Measurements from ENCODE around the gene CDPF1.

GRCh38 chr22:46202897-46203600, 47.0 kb downstream of the CDPF1 start:
- TF ChIP-seq, protein P1, sequence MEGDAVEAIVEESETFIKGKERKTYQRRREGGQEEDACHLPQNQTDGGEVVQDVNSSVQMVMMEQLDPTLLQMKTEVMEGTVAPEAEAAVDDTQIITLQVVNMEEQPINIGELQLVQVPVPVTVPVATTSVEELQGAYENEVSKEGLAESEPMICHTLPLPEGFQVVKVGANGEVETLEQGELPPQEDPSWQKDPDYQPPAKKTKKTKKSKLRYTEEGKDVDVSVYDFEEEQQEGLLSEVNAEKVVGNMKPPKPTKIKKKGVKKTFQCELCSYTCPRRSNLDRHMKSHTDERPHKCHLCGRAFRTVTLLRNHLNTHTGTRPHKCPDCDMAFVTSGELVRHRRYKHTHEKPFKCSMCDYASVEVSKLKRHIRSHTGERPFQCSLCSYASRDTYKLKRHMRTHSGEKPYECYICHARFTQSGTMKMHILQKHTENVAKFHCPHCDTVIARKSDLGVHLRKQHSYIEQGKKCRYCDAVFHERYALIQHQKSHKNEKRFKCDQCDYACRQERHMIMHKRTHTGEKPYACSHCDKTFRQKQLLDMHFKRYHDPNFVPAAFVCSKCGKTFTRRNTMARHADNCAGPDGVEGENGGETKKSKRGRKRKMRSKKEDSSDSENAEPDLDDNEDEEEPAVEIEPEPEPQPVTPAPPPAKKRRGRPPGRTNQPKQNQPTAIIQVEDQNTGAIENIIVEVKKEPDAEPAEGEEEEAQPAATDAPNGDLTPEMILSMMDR (conservative IDR thresholded peaks at IDR 0.05 in 1 of 2, IDR thresholded peaks at IDR 0.05 in 1 of 2; ENCODE audit: extremely low read depth in 1 of 2, insufficient read depth in 1 of 2, low read depth in 1 of 2, low read length in 2 of 2), result no peak
- no peak for TF ChIP-seq EZH2 (IDR thresholded peaks at IDR 0.05; ENCODE audit: borderline replicate concordance, low read length)
